HG02970 (cell line): ENCODE data around the gene HDLBP.
"Not testable (repeated sequence)": the region's sequence is repeated elsewhere in the genome, so short reads cannot be mapped to it uniquely, and the experiment has no call there.

Experiments
- ATAC-seq: cut with Tn5 transposase; IDR thresholded peaks from one replicate; pipeline ENCODE4 v1.9.1; 2021; ENCODE audit warnings: mild to moderate bottlenecking, moderate library complexity, moderate number of reproducible peaks; ENCODE audit not compliant: unreplicated experiment, low FRiP score

HDLBP gene

GRCh38 chr2:241330616-241330981 is 15.1 kb upstream of the HDLBP start:
- ATAC-seq, result no peak

GRCh38 chr2:241329669-241330615 is 14.5 kb upstream of the HDLBP start:
- no peak for ATAC-seq

- ATAC-seq, result no peak
Measured at GRCh38 chr2:241325257-241325656, 9.8 kb upstream of the HDLBP start.

GRCh38 chr2:241324775-241325174 is 9.3 kb upstream of the HDLBP start:
- ATAC-seq, result no peak

GRCh38 chr2:241323778-241324177 is 8.3 kb upstream of the HDLBP start:
- ATAC-seq, result no peak

GRCh38 chr2:241321886-241322285 is 6.4 kb upstream of the HDLBP start:
- ATAC-seq, result no peak

GRCh38 chr2:241321033-241321432 is 5.6 kb upstream of the HDLBP start:
- no peak for ATAC-seq

GRCh38 chr2:241320394-241320793 is 4.9 kb upstream of the HDLBP start:
- no peak for ATAC-seq

- not testable (repeated sequence) for ATAC-seq
Measured at GRCh38 chr2:241318830-241319229, 3.4 kb upstream of the HDLBP start.

- no peak for ATAC-seq
Measured at GRCh38 chr2:241317391-241317790, 1.9 kb upstream of the HDLBP start.

- no peak for ATAC-seq
Measured at GRCh38 chr2:241316825-241317224, 1.4 kb upstream of the HDLBP start.

GRCh38 chr2:241315879-241316631 is 583 bp upstream of the HDLBP start, which contains the start of gene SEPTIN2:
Gene SEPTIN2 (plus strand): TSS chr2:241315925. CDS start chr2:241324233, 8,308 bp downstream.
- ATAC-seq, result peak; percentile 40

- ATAC-seq, result no peak
Measured at GRCh38 chr2:241314226-241315092, 1.0 kb downstream of the HDLBP start.

- no peak for ATAC-seq
Measured at GRCh38 chr2:241313543-241314095, 1.9 kb downstream of the HDLBP start.

- ATAC-seq, result no peak
Measured at GRCh38 chr2:241312082-241312481, 3.4 kb downstream of the HDLBP start.

- no peak for ATAC-seq
Measured at GRCh38 chr2:241310917-241311566, 4.4 kb downstream of the HDLBP start.

GRCh38 chr2:241309684-241310117 is 5.8 kb downstream of the HDLBP start:
- no peak for ATAC-seq

GRCh38 chr2:241308832-241309500 is 6.5 kb downstream of the HDLBP start:
- ATAC-seq, result no peak

- no peak for ATAC-seq
Measured at GRCh38 chr2:241308267-241308666, 7.2 kb downstream of the HDLBP start.
